MCF 10A (cell line): ENCODE data around the gene CLEC14A. TPM values are rescaled to one million over a fixed set of nuclear protein-coding genes. Genes with fewer than 3 reads are reported as not detected.

Experiments
- BruUV-seq: library from RNA; stranded (reverse); fragments of 400-500 nt; replicated peaks from 2 replicates; lab custom pipeline; 2021; lab: Mats Ljungman, UMichigan
- CTCF ChIA-PET: fragments of 300-600 bp; sonication (Branson Sonifier 250); formaldehyde crosslinking; extraction: SDS; loops from one replicate; lab custom pipeline; 2021; ENCODE audit warnings: antibody characterized with exemption, inconsistent platforms; lab: Yijun Ruan, JAX
- POLR2A ChIA-PET: fragments of 300-600, 350-650 bp; sonication (Branson Sonifier 250); formaldehyde crosslinking; extraction: SDS; loops from one replicate; lab custom pipeline; 2020; ENCODE audit warnings: antibody characterized with exemption, inconsistent platforms; lab: Yijun Ruan, JAX
- DNase-seq: peaks from one replicate; pipeline ENCODE4 v3.0.0-alpha.2; 2018; ENCODE audit not compliant: unreplicated experiment
- H3K27ac Mint-ChIP-seq: one replicate; pipeline ENCODE4 v1.8.0; 2022; ENCODE audit warnings: mild to moderate bottlenecking, low read depth, mixed read lengths; ENCODE audit not compliant: unreplicated experiment
- H3K27me3 Mint-ChIP-seq: one replicate; pipeline ENCODE4 v1.8.0; 2022; ENCODE audit warnings: mixed read lengths; ENCODE audit not compliant: insufficient read depth, unreplicated experiment
- H3K36me3 Mint-ChIP-seq: one replicate; pipeline ENCODE4 v1.8.0; 2022; ENCODE audit warnings: mild to moderate bottlenecking, moderate library complexity, mixed read lengths; ENCODE audit not compliant: insufficient read depth, unreplicated experiment
- H3K4me1 Mint-ChIP-seq: one replicate; pipeline ENCODE4 v1.8.0; 2022; ENCODE audit warnings: mixed read lengths; ENCODE audit not compliant: insufficient read depth, unreplicated experiment
- H3K4me3 Mint-ChIP-seq: one replicate; pipeline ENCODE4 v1.8.0; 2022; ENCODE audit warnings: mild to moderate bottlenecking, moderate library complexity, mixed read lengths; ENCODE audit not compliant: unreplicated experiment
- H3K9me3 Mint-ChIP-seq: one replicate; pipeline ENCODE4 v1.8.0; 2022; ENCODE audit warnings: mixed read lengths; ENCODE audit not compliant: unreplicated experiment
- intact Hi-C: fragments of 100-400 bp; cut with micrococcal nuclease; formaldehyde crosslinking; loops from 2 replicates; pipeline ENCODE4 v1.14.1; 2022
- total RNA-seq: library from RNA; stranded (reverse); gene quantifications from 2 replicates; pipeline ENCODE4 v1.2.3, GENCODE V29; 2022
- TF ChIP-seq, protein P1 (sequence below): fragments of 200-600 bp; IDR thresholded peaks from one replicate; pipeline ENCODE4 v1.8.0; 2022; ENCODE audit warnings: antibody characterized with exemption, mild to moderate bottlenecking; ENCODE audit not compliant: unreplicated experiment

Gene CLEC14A
- total RNA-seq, 1 experiment from 2014 or later: not detected

DNA sequence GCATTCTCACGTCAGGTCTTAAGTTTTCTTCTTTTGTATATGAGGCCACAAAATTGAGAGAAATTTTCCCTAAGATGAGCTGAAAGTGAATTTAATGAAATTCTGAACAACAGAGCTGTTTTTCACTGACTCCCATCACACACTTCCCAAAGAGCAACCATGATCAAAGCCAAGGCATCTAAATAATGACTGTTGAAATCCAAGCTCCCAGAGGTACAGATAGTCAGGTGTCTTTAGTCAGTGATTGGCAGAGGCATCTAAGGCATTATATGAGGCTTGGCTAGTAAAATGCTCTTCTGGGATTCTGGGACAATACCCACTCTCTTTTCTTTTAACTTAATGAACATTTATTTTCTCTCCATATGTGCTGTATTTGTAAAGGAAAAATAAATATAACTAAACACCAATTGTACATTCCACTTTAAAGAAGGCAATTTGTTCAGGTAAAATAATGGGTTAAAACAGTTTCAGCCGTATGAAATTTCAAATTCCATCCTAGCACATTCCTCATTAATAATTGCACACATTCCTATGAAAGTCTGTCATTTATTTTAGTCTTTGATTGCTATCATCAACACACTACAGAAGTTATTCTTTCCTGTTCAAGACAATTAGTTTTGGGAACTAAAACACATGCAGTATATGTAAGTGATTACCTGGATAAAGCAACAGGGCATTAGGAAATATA, 49.1 kb downstream of the CLEC14A start:
- no TSS peak for BruUV-seq
- CTCF ChIA-PET: interaction anchor here (0.6 to 2.2 kb wide), 3 partner anchors 10 to 660 kb away, joined by 4 to 6 read pairs (median 4); no protein-coding TSS in a partner anchor
- POLR2A ChIA-PET: interaction anchor here (0.7 kb wide), 1 partner anchor 532 kb away, joined by 3 read pairs; no protein-coding TSS in a partner anchor
- H3K27me3 Mint-ChIP-seq: no peaks in the 10 kb centered on the region
- intact Hi-C loops: no loop called here
- H3K27ac Mint-ChIP-seq: no peak overlapping the region
- peaks cover 9% of the 10 kb centered on the region for H3K4me1 Mint-ChIP-seq
- no peak for DNase-seq
- H3K36me3 Mint-ChIP-seq: no peaks in the 10 kb centered on the region
- peaks cover 17% of the 10 kb centered on the region for H3K9me3 Mint-ChIP-seq
- no peak overlapping the region for H3K4me3 Mint-ChIP-seq
- TF ChIP-seq, protein P1, sequence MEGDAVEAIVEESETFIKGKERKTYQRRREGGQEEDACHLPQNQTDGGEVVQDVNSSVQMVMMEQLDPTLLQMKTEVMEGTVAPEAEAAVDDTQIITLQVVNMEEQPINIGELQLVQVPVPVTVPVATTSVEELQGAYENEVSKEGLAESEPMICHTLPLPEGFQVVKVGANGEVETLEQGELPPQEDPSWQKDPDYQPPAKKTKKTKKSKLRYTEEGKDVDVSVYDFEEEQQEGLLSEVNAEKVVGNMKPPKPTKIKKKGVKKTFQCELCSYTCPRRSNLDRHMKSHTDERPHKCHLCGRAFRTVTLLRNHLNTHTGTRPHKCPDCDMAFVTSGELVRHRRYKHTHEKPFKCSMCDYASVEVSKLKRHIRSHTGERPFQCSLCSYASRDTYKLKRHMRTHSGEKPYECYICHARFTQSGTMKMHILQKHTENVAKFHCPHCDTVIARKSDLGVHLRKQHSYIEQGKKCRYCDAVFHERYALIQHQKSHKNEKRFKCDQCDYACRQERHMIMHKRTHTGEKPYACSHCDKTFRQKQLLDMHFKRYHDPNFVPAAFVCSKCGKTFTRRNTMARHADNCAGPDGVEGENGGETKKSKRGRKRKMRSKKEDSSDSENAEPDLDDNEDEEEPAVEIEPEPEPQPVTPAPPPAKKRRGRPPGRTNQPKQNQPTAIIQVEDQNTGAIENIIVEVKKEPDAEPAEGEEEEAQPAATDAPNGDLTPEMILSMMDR: no peak

DNA sequence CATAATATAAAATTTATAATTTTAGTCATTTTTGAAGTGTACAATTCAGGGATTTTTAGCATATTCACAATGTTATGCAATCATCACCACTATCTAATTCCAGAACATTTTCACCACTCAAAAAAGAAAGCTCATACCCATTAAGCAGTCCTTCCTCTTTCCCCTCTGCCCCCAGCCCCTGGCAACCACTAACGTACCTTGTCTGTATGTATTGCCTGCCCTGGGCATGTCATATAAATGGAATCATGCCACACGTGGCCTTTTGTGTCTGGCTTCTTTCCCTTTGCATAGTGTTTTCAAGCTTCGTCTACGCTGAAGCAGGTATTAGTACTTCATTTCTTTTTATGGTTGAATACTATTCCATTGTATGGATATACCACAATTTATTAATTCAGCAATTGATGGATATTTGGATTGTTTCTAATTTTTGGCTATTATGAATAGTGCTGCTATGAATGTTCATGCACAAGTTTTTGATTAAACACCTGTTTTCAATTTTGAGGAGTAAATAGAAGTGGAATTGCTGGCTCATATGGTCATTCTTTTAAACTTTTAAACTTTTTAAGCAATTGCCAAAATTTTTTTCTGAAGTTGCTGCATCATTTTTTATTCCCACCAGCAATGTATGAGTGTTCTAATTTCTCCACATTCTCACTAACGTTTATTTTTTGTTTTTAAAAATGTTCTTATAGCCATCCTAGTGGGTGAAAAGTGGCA, 49.8 kb downstream of the CLEC14A start:
- Mint-ChIP-seq H3K9me3 (peaks cover 20% of the 10 kb centered on the region), H3K4me1 (peaks cover 17% of the 10 kb centered on the region), H3K27ac (no peak overlapping the region), H3K4me3 (no peak overlapping the region), H3K36me3 (peaks cover 5% of the 10 kb centered on the region), H3K27me3 (no peaks in the 10 kb centered on the region)
- POLR2A ChIA-PET: interaction anchor here (0.7 to 2.0 kb wide), 4 partner anchors 11 to 532 kb away, joined by 3 to 6 read pairs (median 4); no protein-coding TSS in a partner anchor
- no peak for DNase-seq
- TF ChIP-seq, protein P1: no peak
- BruUV-seq: no TSS peak
- CTCF ChIA-PET: interaction anchor here (0.9 to 2.2 kb wide), 3 partner anchors 9 to 220 kb away, joined by 3 to 6 read pairs (median 3); no protein-coding TSS in a partner anchor
- intact Hi-C loops: no loop called here

DNA sequence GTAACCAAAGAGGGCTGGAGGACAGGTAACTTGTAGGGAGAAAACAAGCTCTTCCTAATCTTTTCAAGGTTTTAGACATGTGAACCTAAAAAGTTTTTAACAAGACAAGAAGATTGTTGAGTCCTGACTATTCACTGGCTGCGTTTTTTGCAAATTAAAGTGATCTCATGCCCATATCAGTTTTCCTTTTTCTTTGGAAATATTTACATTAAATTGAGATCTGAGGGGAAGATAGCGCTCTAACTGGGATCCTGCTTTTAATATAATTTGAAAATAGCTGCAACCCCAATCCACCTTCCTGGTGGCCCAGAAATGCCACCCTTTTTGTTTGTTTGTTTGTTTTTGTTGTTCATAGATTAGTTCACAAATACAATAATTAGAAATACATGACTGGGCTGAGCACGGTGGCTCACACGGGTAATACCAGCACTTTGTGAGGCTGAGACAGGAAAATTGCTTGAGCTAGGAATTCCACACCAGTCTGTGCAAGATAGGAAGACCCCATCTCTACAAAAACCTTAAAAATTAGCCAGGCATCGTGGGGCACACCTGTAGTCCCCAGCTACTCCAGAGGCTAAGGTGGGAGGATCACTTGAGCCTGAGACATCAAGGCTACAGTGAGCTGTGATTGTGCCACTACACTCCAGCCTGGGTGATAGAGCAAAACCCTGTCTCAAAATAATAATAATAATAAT, 50.6 kb downstream of the CLEC14A start:
- Mint-ChIP-seq H3K4me3 (no peak overlapping the region), H3K36me3 (peaks cover 5% of the 10 kb centered on the region), H3K27me3 (no peaks in the 10 kb centered on the region), H3K9me3 (peaks cover 12% of the 10 kb centered on the region), H3K27ac (no peak overlapping the region), H3K4me1 (peaks cover 18% of the 10 kb centered on the region)
- DNase-seq: no peak
- ChIA-PET CTCF (interaction anchor here (0.9 to 2.2 kb wide), 5 partner anchors 8 to 495 kb away, joined by 3 to 6 read pairs (median 3); no protein-coding TSS in a partner anchor), POLR2A (interaction anchor here (0.7 to 2.0 kb wide), 3 partner anchors 11 to 52 kb away, joined by 4 to 6 read pairs (median 5); no protein-coding TSS in a partner anchor)
- intact Hi-C loops: no loop called here
- TF ChIP-seq, protein P1: no peak
- BruUV-seq: no TSS peak
